SKM-1 (cell line): Measurements from ENCODE around the gene SYNE1.

Experiments
- DNase-seq: peaks from one replicate; lab custom pipeline; 2025; ENCODE audit not compliant: unreplicated experiment; lab: John Stamatoyannopoulos, UW

Gene SYNE1

DNA sequence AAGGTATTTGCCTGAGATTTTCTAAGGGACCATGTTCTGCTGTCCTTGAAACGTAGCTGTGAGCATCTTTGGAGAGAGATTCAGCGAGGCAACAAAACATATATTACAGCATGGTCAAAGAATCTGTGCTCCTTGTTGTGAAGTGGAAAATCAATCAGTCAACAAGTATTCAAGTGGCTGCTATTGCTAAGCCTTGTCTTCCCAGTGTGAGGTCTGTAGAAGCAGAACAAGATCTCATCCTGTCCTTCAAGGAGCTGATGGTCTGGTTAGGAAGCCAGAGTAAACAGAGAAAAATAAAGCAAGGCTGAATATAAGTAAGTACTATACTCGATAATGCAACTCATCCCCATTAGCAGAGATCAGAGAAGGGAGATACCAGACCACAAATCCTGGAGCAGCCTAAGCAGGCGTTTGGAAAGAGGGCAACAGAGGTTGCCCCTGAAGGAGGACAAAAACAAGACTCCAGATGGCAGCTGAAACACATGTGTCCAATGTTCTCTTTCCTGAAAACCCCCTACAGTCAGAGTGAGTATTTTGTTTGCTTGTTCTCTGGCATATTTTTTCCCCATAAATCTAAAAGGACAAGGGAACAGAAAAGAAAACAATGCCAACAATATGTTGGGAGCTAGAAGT lies 392.0 kb downstream of the SYNE1 start:
- DNase-seq, result no peak

- DNase-seq, result no peak
Observed at GRCh38 chr6:152241013-152241766, 396.0 kb downstream of the SYNE1 start.

DNA sequence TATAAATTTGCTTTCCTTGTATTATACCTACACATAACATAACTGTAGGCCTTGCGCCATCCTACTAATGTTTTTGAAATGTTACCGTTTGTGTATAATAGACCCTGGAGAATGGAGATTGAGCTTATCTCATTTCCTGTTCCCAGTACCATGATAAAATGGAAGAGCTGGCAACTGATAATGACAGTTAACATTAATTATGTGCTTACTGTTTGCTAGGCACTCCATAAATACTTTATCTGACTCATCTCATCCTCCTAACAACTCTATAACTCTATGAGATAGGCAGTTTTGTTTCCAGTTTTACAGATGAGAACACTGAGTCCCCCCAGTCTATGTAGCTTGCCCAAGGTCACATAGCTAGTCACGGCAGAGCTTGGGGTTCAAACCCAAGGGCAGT lies 396.7 kb downstream of the SYNE1 start:
- DNase-seq, result no peak

DNA sequence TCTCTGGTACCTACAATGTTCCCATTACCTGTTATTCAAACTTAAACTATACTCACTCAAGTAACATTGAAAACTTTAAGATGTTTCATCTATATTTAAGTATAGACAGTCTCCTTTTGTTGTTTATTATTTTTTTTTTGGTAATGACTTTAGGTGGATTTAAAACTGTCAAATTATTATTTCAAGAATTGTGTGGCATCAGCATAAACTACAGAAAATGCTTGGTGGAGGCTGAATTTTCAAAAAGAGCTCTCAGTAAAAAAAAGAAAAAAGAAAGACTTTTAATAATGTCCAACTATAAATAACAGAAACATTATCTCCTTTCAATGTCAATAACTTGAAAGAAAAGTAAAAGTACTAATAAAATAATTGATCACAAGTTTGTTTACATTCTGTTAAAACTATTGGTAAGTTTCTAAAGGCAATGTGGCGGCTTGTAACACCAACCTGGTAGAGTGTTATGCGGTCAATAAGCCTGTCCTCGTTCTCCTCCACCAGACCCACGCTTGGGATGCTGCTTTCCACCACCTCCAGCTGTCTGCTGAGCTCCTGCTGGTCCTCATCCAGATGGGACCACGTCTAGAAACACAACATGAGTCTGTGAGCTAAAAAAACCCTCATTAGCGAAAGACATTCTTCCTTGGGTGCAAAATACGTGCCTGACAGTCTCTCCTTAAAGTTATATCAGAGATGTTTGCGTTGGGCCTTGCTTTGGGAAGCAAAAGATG lies 400.6 kb downstream of the SYNE1 start:
- no peak for DNase-seq

DNA sequence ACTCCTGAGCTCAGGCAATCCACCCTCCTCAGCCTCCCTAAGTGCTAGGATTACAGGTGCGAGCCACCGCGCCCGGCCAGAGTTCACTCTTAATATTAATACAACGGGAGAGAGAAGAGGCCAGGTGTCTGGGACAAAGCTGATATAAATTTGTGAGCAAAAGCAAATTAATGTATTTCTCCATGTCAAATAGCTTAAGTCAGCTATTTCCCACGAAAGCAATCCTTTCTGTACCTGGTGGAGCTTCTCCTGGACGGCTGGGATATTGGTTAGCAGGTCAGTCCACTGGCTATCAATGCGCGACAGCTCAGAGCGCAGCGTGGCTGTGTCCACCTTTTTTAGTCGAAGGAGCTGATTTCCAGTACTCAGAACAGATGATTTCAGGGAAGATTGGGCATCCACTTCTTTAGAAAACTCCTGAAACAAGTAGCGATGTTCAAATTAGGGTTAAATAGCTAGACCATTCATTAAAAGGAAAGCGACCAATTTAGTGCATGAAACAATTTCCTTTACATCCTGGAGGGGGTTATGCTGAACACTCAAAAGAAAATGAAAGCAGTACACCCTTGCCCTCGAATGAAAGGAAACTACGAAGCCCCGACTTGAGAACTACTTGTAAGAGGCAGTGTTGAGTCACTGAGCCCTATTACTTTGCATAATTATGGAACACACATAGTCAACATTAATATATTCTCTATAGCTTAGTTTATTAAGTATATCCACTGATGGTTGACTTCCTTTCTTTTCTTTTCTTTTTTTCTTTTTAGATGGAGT lies 403.4 kb downstream of the SYNE1 start:
- DNase-seq, result no peak

GRCh38 chr6:152232501-152233151 lies 404.5 kb downstream of the SYNE1 start:
- DNase-seq, result no peak

GRCh38 chr6:152229330-152229729 lies 407.8 kb downstream of the SYNE1 start:
- no peak for DNase-seq

GRCh38 chr6:152226119-152226518 lies 411.0 kb downstream of the SYNE1 start:
- DNase-seq, result no peak

GRCh38 chr6:152225241-152225934 lies 411.8 kb downstream of the SYNE1 start:
- DNase-seq, result no peak

DNA sequence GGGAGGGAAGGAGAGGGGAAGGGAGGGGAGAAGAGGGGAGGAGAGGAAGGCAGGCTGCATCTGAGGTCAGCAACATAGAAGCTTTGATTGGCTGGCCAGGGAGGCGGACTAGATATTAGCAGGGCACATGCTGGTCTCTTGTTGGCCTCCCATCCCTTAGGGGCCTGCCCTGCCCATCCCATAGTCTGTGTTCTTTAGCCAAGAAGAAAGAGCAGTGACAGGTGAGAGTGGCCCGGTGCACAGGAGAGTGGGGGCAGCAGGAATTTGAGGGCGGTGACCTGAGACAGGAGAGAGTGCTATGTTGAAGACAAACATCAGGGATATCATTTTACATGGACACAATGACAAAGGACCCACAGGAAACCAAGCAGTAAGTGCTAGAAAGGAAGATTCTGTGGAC lies 413.5 kb downstream of the SYNE1 start:
- no peak for DNase-seq

- no peak for DNase-seq
Observed at GRCh38 chr6:152221806-152222628, 415.1 kb downstream of the SYNE1 start.

GRCh38 chr6:152220786-152221185 lies 416.4 kb downstream of the SYNE1 start:
- DNase-seq, result no peak

DNA sequence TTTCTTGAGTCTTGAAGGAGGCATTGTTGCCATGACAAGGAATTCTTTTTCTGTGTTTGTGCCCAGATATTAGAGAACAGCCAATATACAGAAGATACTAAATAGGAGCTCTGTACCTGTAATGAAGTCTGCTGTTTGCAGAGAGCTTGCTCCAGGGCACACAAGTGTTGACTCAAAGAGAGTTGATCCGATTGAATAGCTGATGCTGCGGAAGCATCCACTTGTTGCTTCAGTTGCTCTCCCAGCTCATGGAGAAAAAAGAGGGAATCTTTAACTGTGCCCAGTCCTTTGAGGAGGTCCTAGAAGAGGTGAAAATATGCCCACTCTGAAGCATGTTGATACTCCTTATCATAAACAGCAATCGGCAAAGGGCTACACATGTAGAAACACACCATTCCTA lies 418.3 kb downstream of the SYNE1 start:
- DNase-seq, result no peak

DNA sequence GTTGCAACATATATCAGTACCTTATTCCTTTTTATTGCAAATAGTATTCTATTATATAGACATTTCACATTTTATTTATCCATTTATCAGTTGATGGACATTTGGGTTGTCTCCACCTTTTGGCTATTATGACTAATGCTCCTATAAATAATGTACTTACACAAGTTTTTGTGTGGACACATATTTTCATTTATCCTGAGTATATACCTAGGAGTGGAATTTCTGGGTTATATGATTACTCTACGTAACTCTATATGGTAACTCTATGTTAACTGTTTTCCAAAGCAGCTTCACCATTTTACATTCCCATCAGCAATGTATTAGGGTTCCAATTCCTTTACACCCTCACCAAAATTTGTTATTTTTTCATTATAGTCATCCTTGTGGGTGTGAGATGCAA lies 424.7 kb downstream of the SYNE1 start:
- DNase-seq, result no peak

DNA sequence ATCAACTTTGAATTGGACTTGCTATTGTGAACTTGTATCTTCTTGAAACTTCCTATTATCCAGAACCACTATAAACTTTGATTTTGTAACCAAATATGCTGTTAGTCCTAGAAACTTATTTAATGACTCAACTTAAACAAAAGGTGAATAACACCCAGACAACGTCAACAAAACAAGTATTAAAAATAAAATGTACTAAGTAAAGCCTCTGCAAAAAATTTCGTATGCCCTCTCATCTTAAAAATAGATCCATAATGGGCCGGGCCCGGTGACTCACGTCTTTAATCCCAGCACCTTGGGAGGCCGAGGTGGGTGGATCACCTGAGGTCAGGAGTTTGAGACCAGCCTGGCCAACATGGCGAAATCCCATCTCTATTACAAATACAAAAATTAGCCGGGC lies 428.0 kb downstream of the SYNE1 start:
- no peak for DNase-seq

- no peak for DNase-seq
Observed at GRCh38 chr6:152207915-152208714, 429.0 kb downstream of the SYNE1 start.

GRCh38 chr6:152206072-152206818 lies 430.9 kb downstream of the SYNE1 start:
- no peak for DNase-seq

GRCh38 chr6:152204591-152204990 lies 432.6 kb downstream of the SYNE1 start:
- no peak for DNase-seq
